Measurements from ENCODE around the gene MFGE8. TPM values are rescaled to one million over a fixed set of nuclear protein-coding genes. Genes with fewer than 3 reads are reported as not detected.

The MFGE8 gene
- total RNA-seq, 4 donors from 2014 or later, result 239 to 437 (median 395) TPM

DNA sequence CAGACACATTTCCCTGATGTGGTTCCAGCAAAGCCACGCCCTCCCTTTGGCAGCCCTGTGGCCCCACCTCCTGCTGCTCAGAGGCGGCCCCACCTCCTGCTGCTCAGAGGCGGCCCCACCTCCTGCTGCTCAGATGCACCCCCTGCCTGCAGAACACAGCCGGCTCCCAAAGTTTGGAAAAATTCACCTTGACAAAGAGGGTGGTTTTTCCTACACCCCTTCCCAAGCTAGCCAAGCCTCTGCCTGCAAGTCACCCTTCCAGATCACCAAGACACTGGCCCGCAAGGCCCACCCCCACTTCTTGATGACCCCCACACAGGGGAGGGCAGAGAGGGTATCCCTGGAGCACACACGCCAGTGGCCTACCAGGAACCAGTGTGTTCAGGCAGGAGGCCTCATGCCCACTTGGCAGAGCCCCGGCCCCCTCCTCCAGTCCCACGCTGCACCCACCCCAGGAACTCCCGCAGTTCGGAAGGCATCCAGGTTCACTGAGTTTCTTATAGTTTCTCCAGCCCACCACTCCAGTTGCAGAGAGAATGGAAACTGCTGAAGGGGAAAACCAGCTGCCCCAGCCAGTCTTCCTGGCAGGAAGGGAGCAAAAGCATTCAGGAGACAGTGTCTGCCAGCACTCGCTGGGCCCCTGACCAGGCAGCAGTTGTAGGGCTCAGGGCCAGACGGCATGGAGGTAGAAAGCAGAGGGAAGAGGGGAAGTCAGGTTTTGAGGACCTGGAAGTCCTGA is 15.6 kb downstream of the MFGE8 start:
- DNase-seq (peak; percentile 56 to 88), ATAC-seq (peak; percentile 43 to 62)
- H3K4me3 ChIP-seq, result no peak overlapping the region
- peaks cover 10 to 15% (median 14%) of the 10 kb centered on the region in 3 donors for H3K27me3 ChIP-seq
- intact Hi-C loops (cut with DNase I; ENCODE audit: low total_unique reads) (loop anchor here (5.0 kb wide), 2 partner anchors 275 kb away; partner anchors contain the start of gene AEN), in situ Hi-C loops (cut with MboI; ENCODE audit: low sequenced_read_pairs in 4 of 4) (loop anchor here in 2 of 4 donors (10.0 kb wide), 2 partner anchors 277 to 287 kb away; no protein-coding TSS in a partner anchor)
- TF ChIP-seq, protein P1, sequence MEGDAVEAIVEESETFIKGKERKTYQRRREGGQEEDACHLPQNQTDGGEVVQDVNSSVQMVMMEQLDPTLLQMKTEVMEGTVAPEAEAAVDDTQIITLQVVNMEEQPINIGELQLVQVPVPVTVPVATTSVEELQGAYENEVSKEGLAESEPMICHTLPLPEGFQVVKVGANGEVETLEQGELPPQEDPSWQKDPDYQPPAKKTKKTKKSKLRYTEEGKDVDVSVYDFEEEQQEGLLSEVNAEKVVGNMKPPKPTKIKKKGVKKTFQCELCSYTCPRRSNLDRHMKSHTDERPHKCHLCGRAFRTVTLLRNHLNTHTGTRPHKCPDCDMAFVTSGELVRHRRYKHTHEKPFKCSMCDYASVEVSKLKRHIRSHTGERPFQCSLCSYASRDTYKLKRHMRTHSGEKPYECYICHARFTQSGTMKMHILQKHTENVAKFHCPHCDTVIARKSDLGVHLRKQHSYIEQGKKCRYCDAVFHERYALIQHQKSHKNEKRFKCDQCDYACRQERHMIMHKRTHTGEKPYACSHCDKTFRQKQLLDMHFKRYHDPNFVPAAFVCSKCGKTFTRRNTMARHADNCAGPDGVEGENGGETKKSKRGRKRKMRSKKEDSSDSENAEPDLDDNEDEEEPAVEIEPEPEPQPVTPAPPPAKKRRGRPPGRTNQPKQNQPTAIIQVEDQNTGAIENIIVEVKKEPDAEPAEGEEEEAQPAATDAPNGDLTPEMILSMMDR (IDR thresholded peaks at IDR 0.05 in 4 of 5, conservative IDR thresholded peaks at IDR 0.05 in 1 of 5), result peak; percentile 52 to 77 (median 60)
- TF ChIP-seq POLR2A (IDR thresholded peaks at IDR 0.05), result no peak
- peaks cover 22 to 49% of the 10 kb centered on the region in 2 donors for H3K4me1 ChIP-seq
- H3K27ac ChIP-seq, result peak overlapping the region; percentile 71 to 85 (median 79)
- peaks cover 0 to 37% of the 10 kb centered on the region in 2 donors for H3K36me3 ChIP-seq
- no peaks in the 10 kb centered on the region for H3K9me3 ChIP-seq

DNA sequence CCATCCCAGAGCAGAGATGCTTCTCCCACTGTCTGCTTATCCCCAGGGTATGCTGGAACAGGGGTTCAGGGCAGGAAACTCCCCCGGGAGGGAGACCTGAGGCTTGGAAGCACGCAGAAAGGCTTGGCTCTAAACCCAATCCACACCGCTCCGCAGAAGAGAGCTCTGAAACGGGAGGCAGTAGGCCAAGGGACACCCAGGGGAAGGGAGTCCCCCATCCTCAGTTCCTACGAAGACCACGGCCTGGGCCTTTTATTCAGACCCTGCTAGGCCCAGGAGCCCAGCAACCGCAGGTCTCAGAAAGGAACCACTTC is 16.1 kb downstream of the MFGE8 start:
- Histone ChIP-seq H3K4me1 (peaks cover 22 to 54% of the 10 kb centered on the region in 2 donors), H3K27ac (peak overlapping the region; percentile 71 to 85 (median 79)), H3K4me3 (no peak overlapping the region), H3K9me3 (no peaks in the 10 kb centered on the region), H3K36me3 (peaks cover 0 to 32% of the 10 kb centered on the region in 2 donors), H3K27me3 (peaks cover 10 to 15% (median 14%) of the 10 kb centered on the region in 3 donors)
- TF ChIP-seq, protein P1 (IDR thresholded peaks at IDR 0.05 in 4 of 5, conservative IDR thresholded peaks at IDR 0.05 in 1 of 5), result no peak
- TF ChIP-seq POLR2A (IDR thresholded peaks at IDR 0.05), result no peak
- intact Hi-C loops (cut with DNase I; ENCODE audit: low total_unique reads), result loop anchor here (5.0 kb wide), 2 partner anchors 275 kb away; partner anchors contain the start of gene AEN
- ATAC-seq, result no peak
- in situ Hi-C loops (cut with MboI; ENCODE audit: low sequenced_read_pairs in 4 of 4), result loop anchor here in 2 of 4 donors (10.0 kb wide), 2 partner anchors 278 to 288 kb away; no protein-coding TSS in a partner anchor
- no peak for DNase-seq

DNA sequence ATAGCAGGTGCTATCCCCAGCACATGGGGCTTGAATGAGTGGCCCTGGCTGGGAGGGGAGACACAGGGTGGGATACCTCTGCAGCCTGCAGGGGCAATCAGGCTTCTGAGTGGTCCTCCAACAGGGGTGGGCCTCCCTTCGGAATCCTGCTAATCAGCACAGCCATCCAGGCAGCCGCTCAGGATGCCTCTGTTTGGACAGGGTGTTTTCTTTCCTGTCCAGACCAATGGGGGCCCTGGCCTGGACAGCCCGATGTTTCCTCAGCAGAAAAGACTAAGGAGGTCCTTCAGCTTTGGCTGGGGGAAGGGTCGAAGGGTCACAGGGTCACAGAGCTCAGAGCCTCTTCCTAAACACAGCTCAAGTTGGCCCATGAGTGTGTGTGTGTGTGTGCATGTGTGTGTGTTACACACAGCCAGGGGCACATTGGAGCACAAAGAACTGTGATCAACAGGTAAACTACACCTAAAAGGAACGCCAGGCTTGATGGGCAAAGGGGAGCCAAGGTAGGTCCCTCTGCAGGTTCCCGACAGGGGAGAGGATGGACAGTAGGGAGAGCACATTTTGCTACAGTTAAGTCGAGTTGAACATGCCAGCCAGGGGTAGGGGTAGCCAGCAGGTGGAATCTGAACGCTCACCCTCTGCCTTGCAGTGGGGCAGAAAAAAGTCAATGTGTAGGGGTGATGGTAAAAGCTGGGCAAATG is 16.7 kb downstream of the MFGE8 start:
- Histone ChIP-seq H3K27me3 (peaks cover 10 to 15% (median 14%) of the 10 kb centered on the region in 3 donors), H3K4me1 (peaks cover 18 to 56% of the 10 kb centered on the region in 2 donors), H3K4me3 (no peak overlapping the region), H3K36me3 (peaks cover 0 to 26% of the 10 kb centered on the region in 2 donors), H3K9me3 (no peaks in the 10 kb centered on the region), H3K27ac (peak overlapping the region; percentile 71 to 85 (median 79))
- in situ Hi-C loops (cut with MboI; ENCODE audit: low sequenced_read_pairs in 4 of 4), result loop anchor here in 2 of 4 donors (10.0 kb wide), 2 partner anchors 278 to 288 kb away; no protein-coding TSS in a partner anchor
- no peak for DNase-seq
- intact Hi-C loops (cut with DNase I; ENCODE audit: low total_unique reads), result loop anchor here (5.0 kb wide), 2 partner anchors 274 to 276 kb away; partner anchors contain the start of gene AEN
- no peak for ATAC-seq
- TF ChIP-seq POLR2A (IDR thresholded peaks at IDR 0.05), result no peak
- TF ChIP-seq, protein P1 (IDR thresholded peaks at IDR 0.05 in 4 of 5, conservative IDR thresholded peaks at IDR 0.05 in 1 of 5), result no peak

DNA sequence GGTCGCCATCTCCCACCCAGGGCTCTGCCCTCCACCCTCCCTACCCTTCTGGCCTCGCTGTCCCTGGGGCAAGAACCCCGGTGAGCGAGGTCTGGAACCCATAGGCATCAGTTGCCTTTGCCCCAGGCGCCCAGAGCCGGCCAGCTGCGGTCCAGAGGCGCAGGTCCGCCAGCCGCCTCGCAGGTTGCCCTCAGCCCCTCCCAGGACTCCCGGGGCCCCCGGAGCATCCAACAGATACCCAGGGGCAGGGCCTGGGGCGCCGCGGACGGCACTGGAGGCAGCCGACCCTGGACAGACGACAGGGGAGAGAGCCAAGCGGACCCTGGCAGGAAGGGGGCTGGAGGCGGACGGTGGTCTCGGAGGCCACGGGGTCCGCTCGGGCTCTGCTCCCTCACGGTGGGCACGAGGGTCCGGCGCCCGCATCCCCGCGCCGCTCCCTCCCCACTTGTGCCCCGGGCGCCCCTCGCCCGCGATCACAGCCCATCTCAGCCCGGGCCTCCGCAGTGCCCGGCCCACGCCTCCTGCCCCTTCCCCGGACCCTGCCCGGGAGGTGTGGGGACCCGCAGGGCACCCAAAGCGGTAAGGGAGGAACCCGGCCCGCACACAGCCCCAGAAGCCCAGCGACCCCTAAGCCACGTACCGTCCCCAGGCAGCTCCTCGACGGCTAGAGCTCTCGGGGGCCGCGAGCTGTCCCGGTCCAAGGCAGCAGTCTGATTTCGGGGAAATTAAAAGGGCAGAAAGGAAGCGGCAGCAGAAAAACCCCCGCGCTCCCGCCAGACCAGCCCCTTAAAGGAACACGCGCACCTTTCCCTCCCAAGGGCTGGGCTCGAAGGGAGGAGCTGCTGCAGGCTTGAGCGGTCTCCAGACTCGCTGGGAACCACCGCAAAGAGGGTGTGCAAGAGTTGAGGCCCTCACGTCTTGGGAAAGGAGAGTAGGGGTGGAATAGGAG is 18.1 kb downstream of the MFGE8 start, which contains the start of gene HAPLN3:
Gene HAPLN3 (minus strand): TSS at position 726 of the 949 bp plus-strand sequence. CDS start 8,246 bp downstream, outside the sequence.
- Histone ChIP-seq H3K27ac (peak within 1 kb of the TSS in 2 of 4 donors; percentile 4 to 79), H3K27me3 (peaks cover 10 to 15% (median 14%) of the 10 kb centered on the region in 3 donors), H3K9me3 (no peaks in the 10 kb centered on the region), H3K4me1 (peaks cover 12 to 52% of the 10 kb centered on the region in 2 donors), H3K36me3 (peaks cover 0 to 14% of the 10 kb centered on the region in 2 donors), H3K4me3 (peak within 1 kb of the TSS; percentile 33 to 67 (median 56))
- intact Hi-C loops (cut with DNase I; ENCODE audit: low total_unique reads), result loop anchor here (2.0 to 5.0 kb wide), 3 partner anchors 122 to 277 kb away; partner anchors contain the start of gene AEN
- in situ Hi-C loops (cut with MboI; ENCODE audit: low sequenced_read_pairs in 4 of 4), result loop anchor here in 2 of 4 donors (10.0 kb wide), 2 partner anchors 280 to 290 kb away; no protein-coding TSS in a partner anchor
- DNase-seq, result no peak
- ATAC-seq, result peak in 1 of 2 donors; percentile 20
- peak in 1 of 2 donors; percentile 10 for TF ChIP-seq POLR2A (IDR thresholded peaks at IDR 0.05)
- TF ChIP-seq, protein P1 (IDR thresholded peaks at IDR 0.05 in 4 of 5, conservative IDR thresholded peaks at IDR 0.05 in 1 of 5), result no peak
